Glomerular visceral epithelial cell (primary cell): ENCODE measurements around the gene STN1.

ENCODE experiments used
- DNase-seq: peaks from one replicate; pipeline ENCODE4 v3.0.0-alpha.2; 2016; ENCODE audit errors: extremely low spot score

The STN1 gene

DNA sequence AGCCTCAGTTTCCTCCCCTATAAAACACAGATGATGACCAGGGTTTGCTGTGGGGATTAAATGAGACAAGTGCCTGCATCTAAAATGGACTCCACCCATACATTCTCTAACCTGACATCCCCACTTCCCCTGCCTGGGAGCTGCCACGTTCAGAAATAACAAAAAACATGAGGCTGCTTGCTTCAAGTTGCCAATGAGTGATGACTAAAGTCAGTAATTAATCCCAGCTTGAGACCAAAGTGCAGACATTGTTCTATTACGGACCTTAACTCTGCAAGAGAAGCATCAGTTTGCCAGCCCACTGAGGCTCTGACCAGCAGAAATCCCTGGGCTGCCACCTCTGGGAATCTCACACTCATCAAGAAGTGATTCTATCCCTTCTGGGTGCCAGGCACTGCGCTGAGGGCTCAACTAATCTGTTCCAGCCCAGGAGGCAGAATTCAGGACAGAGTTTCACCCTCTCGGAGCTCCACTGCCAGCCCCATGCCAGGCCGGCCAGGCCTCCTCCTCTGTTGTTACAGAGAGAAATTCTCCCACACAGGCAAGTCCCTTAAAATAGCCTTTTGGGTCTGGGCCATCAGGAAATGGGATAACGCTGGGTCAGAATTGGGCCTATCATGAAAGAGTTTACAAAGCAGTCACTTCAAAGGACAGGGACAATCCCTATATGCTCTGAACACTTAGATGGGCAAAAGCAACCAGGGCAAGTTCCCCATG is 74.0 kb downstream of the STN1 start:
- DNase-seq = no peak

DNA sequence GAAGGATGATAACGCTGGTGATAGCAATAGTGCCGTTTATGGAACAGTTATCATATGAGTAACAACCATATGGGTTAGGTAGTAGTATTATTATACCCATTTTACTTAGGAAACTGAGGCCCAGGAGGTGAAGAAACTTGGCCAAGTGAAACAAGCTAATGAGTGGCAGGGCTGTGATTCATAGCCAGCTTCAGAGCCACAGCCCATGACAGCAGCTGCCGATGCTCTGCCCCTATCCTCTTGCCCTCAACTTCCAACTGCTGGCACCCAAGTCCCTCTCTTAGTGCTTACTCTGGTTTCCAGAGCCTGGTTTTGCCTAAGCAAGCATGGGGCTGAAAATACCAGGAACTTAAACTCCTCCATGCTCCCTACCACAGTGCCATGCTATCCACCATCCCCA is 74.9 kb downstream of the STN1 start:
- no peak for DNase-seq

- DNase-seq = no peak
Observed at GRCh38 chr10:103842605-103843004, 75.4 kb downstream of the STN1 start.

DNA sequence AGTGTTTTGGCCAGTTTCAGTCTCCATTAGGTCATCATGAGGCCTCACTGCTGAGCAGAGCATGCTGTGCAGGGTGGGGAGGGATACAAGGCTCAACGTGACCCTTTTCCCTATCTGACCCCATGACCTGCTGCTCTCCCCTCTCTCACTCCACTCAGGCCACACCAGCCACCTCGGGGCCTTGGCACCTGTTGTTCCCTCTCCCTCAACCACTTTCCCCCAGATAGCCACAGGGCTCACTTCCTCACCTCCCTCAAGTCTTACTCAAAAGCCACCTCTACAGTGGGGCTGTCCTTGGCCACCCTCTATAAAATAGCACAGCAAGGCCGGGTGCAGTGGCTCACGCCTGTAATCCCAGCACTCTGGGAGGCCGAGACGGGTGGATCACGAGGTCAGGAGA is 76.5 kb downstream of the STN1 start:
- no peak for DNase-seq

DNA sequence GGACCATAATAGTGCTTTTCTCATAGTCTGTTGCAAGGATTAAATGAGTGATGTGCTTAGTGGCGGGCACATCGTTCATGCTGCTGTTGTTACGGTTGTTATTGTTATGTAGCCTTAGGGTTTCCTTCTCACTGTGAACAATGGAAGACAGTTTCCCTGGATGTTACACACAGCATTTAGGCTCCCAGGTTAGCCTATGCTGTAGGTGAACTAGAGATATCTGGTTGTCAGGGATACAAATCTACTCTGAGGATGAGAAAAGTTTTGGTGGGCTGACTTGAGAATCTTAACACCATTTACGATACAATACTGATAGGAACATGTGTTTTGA is 77.3 kb downstream of the STN1 start:
- DNase-seq = no peak

GRCh38 chr10:103839872-103840739 is 77.9 kb downstream of the STN1 start:
- no peak for DNase-seq

DNA sequence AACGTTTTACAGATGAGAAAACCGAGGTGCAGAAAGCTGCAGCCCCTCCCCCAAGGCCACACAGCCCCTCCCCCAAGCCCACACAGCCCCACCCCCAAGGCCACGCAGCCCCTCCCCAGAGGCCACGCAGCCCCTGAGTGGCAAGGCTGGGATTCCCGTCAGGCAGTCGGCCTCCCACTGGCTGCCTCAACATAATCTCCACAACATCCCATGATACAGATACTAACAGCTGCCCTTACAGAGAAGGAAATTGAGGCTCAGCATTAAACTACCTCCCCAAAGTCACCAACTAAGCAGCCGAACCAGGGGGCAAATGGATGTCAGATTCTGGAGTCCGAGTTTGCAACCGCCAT is 78.5 kb downstream of the STN1 start:
- DNase-seq = no peak

GRCh38 chr10:103838862-103839518 is 79.0 kb downstream of the STN1 start:
- no peak for DNase-seq

DNA sequence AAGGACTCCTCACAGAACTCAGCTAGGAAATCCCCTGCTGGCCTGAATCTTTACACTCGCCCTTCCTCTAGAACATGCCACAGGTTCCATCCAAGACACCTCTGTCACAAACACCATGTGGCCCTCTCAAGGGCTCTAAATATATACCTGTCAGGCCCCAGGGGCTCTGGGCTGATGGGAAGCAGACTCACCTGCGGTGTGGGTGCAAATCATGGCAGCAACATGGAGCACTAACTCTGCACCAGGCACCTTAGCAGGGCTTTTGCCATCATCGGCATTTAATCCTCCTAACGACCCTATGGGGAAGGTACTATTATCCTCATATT is 80.0 kb downstream of the STN1 start:
- no peak for DNase-seq

DNA sequence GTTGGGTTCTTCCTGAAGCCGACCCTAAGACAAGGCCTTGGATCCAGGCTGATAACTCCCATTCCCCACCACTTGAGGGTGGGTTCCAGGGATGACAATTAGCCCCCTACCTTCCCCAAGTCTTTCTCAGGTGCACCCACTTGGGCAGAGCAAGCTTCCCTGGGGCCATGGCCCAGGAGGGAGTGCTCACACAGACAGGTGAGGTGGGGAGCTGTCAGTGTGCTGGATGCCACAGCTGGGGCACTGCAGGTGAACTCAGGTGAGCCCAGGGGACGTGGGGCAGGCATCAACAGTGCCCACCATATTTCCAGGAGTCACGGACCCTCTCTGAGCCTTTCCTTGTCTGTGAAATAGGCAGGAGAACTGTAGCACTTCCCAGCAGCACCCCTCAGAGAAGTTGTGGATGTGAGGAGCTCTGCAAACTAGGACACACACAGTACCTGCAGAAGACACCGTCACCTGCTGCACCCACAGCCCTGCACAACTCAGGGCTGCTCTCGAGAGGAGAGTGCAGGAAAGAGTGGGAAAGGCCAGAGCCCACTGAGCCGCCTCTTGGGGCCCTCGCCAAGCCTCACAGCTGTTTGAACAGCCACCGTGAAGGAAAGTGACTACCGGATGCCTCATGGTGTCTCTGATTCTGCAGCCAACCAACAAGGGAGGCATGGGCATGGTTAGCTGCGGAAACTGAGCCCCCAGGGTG is 80.5 kb downstream of the STN1 start:
- no peak for DNase-seq

DNA sequence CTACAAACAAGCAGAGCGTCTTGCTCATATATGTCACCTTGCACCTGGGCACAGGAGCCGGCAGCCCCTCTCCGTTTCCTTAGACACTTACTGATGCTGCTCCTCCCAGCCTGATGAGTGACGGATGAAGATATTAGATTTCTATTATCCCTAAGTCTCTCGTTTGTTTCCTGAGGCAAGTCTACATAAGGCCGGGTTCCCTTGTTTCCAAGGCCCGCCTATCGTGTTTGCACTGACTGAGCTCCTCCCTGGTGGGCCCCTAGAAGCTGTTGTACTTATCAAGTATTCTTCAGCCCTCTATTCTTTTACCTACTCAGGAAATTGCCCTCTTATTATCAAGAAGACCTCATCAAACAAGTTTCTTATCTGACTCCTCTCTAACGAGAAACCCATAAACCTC is 81.1 kb downstream of the STN1 start:
- DNase-seq = no peak

GRCh38 chr10:103836273-103836672 is 81.7 kb downstream of the STN1 start:
- DNase-seq = no peak

DNA sequence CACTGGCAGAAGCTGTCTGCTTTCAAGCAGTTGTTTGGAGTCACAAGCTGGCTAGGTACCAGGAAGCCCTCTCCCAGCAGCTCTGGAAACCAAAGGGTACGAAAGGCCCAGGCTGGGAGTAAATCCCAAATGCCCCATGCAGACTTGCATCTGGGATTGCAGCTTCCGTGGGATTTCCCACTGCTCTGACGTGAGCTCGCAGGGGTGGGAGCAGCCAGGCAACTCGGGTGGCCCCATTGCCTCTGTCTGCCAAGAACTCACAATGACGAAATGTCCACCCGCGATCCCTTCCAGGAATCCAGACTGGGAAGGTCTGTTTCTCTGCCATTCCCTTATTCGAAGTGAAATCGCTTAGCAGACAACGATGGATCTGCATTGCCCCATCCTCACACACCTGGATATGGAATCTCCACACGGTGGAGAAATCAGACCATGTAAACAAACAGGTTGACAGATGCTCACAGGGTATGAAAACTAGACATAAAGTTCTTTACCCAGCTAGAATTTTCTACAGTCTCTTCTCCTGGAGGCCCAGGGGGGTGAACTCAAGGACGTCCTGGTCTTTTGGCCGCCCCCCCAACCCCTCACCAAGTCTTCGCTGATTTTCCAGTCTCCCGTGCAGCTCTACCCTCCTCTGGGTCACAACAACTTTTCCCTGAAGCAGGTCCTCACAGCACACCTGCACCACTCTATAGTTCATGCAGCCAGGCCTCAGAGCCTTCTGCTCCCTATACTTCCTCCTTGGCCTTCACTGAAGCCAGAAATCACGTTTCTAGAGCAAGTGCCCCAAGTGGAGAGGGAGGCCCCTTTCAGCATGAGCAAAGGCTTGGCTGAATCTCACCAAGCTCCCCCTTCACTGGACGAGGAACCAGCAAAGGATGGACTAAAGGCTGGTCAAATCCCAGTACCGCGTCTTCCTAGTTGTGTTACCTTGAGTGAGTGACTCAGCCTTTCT is 82.6 kb downstream of the STN1 start:
- no peak for DNase-seq

DNA sequence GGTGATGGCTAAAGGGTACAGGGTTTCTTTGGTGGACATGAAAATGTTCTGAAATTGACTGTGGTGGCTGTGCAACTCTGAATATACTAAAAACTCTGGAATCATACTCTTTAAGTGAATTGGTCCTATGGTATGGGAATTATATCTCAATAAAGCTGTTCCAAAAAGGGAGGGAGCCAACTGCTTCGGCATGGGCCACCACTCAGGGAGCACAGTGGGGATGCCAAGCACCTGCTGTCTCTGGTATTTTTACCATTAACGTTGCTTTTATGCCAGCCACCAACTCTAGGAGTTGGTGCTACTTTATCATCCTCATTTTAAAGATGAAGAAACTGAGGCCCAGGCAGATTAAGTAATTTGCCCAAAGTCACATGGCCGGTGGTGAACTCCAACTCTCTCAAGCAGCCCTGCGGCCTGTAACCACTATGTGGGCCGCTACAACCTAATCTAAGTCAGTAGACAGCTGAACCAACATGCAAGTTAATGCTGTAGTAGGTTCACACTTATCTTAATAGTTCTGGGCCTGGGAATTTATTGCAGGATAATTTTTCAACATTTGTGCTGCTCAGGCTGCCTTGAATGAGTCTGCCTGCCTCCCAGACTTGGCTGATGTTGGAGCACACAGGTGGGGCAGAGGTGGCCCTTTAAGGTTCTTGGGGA is 83.4 kb downstream of the STN1 start:
- no peak for DNase-seq

DNA sequence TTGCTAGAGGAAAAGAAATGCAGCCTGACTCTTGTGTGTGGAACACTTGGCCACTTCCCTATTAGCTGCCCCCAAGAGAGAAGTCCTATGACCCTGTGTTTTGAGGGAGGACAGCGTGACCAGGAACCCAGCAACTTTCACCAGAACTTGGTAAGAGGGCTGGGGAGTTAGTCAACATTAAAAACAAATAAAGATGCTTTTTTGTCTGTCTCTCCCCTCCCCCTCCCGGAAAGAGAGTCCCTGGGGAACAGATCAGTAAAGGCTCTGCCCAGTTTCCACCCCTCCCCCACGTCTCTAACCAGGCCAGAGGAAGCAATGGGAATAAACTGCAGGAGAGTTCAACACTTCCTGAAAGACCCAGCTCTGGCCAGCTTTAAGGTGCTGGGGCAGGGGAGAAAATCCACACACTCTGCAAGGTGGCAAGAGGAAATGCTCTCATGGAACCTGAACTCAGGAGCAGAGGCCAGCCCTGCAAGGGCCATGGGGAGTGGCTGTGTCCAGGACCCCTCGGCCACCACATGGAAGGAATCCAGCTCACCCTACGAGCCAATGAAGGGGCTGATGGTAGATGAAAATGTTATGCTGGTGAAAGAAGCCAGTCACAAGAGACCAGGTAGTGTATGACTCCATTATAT is 84.1 kb downstream of the STN1 start:
- no peak for DNase-seq

DNA sequence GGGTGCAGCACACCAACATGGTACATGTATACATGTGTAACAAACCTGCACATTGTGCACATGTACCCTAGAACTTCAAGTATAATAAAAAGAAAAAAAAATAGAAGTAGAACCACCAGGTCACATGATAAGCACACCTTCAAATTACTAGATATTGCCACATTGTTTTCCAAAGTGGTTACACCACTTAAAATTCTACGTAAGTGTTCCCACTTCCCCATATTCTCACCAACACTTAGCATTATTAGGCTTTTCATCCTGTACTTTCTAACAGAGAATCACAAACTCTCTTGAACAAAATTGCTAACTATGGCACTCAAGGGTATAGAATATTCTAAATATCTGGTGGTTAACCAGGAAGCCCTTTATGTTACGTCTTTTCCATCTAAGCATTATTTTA is 85.2 kb downstream of the STN1 start:
- no peak for DNase-seq
